IPS-11a (cell line): ENCODE measurements around the gene HMGCR.

Source experiments
- H3K4me3 ChIP-seq: one replicate; pipeline ENCODE4 v1.5.1; 2013; ENCODE audit warnings: low read depth, low read length, control low read depth

HMGCR gene

GRCh38 chr5:75340714-75341478 is 3.9 kb downstream of the HMGCR start:
- no peak overlapping the region for H3K4me3 ChIP-seq

GRCh38 chr5:75341934-75342333 is 4.9 kb downstream of the HMGCR start:
- no peak overlapping the region for H3K4me3 ChIP-seq

- no peak overlapping the region for H3K4me3 ChIP-seq
Observed at GRCh38 chr5:75342836-75343235, 5.8 kb downstream of the HMGCR start.

GRCh38 chr5:75348241-75348640 is 11.2 kb downstream of the HMGCR start:
- H3K4me3 ChIP-seq = no peak overlapping the region

GRCh38 chr5:75349663-75350062 is 12.6 kb downstream of the HMGCR start:
- no peak overlapping the region for H3K4me3 ChIP-seq

- no peak overlapping the region for H3K4me3 ChIP-seq
Observed at GRCh38 chr5:75351139-75351926, 14.3 kb downstream of the HMGCR start.

- no peak overlapping the region for H3K4me3 ChIP-seq
Observed at GRCh38 chr5:75355236-75355635, 18.2 kb downstream of the HMGCR start.

GRCh38 chr5:75356719-75357118 is 19.7 kb downstream of the HMGCR start:
- no peak overlapping the region for H3K4me3 ChIP-seq

GRCh38 chr5:75358117-75358516 is 21.1 kb downstream of the HMGCR start:
- H3K4me3 ChIP-seq = no peak overlapping the region

GRCh38 chr5:75361310-75361709 is 24.3 kb downstream of the HMGCR start:
- H3K4me3 ChIP-seq = no peak overlapping the region

- H3K4me3 ChIP-seq = no peak overlapping the region
Observed at GRCh38 chr5:75362474-75362975, 25.5 kb downstream of the HMGCR start.

- H3K4me3 ChIP-seq = no peak overlapping the region
Observed at GRCh38 chr5:75363111-75363510, 26.1 kb downstream of the HMGCR start.

GRCh38 chr5:75363726-75364495 is 26.9 kb downstream of the HMGCR start:
- H3K4me3 ChIP-seq = no peak overlapping the region

GRCh38 chr5:75364571-75365280 is 27.7 kb downstream of the HMGCR start:
- H3K4me3 ChIP-seq = no peak overlapping the region

GRCh38 chr5:75365740-75366139 is 28.7 kb downstream of the HMGCR start:
- H3K4me3 ChIP-seq = no peak overlapping the region

- no peak overlapping the region for H3K4me3 ChIP-seq
Observed at GRCh38 chr5:75366787-75367186, 29.8 kb downstream of the HMGCR start.

- no peak overlapping the region for H3K4me3 ChIP-seq
Observed at GRCh38 chr5:75367401-75367800, 30.4 kb downstream of the HMGCR start.

GRCh38 chr5:75368391-75368790 is 31.4 kb downstream of the HMGCR start:
- no peak overlapping the region for H3K4me3 ChIP-seq

- H3K4me3 ChIP-seq = no peak overlapping the region
Observed at GRCh38 chr5:75373862-75374261, 36.8 kb downstream of the HMGCR start.

- H3K4me3 ChIP-seq = no peak overlapping the region
Observed at GRCh38 chr5:75374394-75374814, 37.4 kb downstream of the HMGCR start.

GRCh38 chr5:75375414-75375813 is 38.4 kb downstream of the HMGCR start:
- no peak overlapping the region for H3K4me3 ChIP-seq
